ENCODE results near the gene HPS5. TPM values are rescaled to one million over a fixed set of nuclear protein-coding genes. Genes with fewer than 3 reads are reported as not detected.

Gene HPS5
- polyA plus RNA-seq, 1 donor (not counting 4 experiments of a cell fraction or from before 2014, with no cell fraction given): 20.9 TPM

DNA sequence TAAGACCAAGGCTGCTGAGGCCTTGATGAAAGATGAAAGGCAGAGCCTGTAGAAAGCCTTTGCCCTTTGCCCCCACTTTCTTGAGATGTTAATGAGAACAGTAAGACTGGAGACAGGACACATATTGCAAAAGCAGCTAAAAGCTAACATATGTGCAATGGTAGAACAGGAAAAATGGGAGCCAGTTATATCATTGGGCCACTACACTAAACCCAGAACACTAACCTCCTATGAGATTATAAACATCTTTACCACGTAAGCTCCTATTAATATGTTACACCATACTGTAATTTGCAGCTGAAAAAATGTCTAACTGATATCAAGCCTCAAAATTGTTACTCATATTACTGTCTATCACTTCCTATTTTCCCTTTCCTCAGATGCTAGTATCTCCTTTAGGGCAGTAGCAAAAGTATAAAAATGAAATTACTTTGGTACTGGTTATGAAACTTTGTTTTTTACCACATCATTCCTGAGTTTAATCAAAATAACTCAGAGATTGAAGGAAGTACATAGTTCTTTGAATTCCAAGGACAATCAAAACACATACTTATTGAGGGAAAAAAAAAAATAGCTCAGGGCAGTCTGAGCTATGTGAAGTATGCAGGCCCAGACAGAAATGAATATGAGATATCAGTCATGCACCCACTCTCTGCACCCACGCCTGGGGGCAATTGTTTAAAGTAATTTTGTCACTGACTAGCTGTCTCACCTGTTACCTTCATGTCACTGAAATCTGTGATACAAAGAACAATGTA is 9.1 kb downstream of the HPS5 start:
- Histone ChIP-seq H3K9me1 (ENCODE audit: control insufficient read depth, extremely low read depth, insufficient read depth, low read length) (no peaks in the 10 kb centered on the region), H3K4me1 (ENCODE audit: control insufficient read depth, extremely low read depth, insufficient read depth, low read length) (peaks cover 29% of the 10 kb centered on the region), H2AFZ (ENCODE audit: control insufficient read depth, low read length) (no peak overlapping the region), H3K27ac (ENCODE audit: control insufficient read depth, insufficient read depth, low read length) (peak overlapping the region; percentile 69), H3K79me2 (ENCODE audit: control insufficient read depth, insufficient read depth, low read length) (peaks cover 20% of the 10 kb centered on the region), H3K9me3 (ENCODE audit: control insufficient read depth, low read depth, low read length) (no peaks in the 10 kb centered on the region), H3K27me3 (ENCODE audit: control insufficient read depth, extremely low read depth, insufficient read depth, low read length) (no peaks in the 10 kb centered on the region), H3K4me2 (ENCODE audit: control insufficient read depth, extremely low read depth, insufficient read depth, low read depth, low read length) (peak overlapping the region; percentile 60), H3K9ac (ENCODE audit: control insufficient read depth, extremely low read depth, insufficient read depth, low read length) (peak overlapping the region; percentile 42), H3K36me3 (ENCODE audit: control insufficient read depth in 2 of 2, extremely low read depth in 1 of 2, insufficient read depth in 2 of 2, low read length in 2 of 2) (peaks cover 6 to 11% of the 10 kb centered on the region in 2 experiments), H4K20me1 (ENCODE audit: control insufficient read depth, extremely low read depth, insufficient read depth, low read length) (no peaks in the 10 kb centered on the region), H3K4me3 (ENCODE audit: control insufficient read depth in 2 of 3, extremely low read depth in 1 of 3, insufficient read depth in 2 of 3, low read depth in 1 of 3, low read length in 3 of 3) (peak overlapping the region in 1 of 3 experiments; percentile 11)
- TF ChIP-seq EZH2 (IDR thresholded peaks at IDR 0.05; ENCODE audit: low read length): no peak
- TF ChIP-seq, protein P1, sequence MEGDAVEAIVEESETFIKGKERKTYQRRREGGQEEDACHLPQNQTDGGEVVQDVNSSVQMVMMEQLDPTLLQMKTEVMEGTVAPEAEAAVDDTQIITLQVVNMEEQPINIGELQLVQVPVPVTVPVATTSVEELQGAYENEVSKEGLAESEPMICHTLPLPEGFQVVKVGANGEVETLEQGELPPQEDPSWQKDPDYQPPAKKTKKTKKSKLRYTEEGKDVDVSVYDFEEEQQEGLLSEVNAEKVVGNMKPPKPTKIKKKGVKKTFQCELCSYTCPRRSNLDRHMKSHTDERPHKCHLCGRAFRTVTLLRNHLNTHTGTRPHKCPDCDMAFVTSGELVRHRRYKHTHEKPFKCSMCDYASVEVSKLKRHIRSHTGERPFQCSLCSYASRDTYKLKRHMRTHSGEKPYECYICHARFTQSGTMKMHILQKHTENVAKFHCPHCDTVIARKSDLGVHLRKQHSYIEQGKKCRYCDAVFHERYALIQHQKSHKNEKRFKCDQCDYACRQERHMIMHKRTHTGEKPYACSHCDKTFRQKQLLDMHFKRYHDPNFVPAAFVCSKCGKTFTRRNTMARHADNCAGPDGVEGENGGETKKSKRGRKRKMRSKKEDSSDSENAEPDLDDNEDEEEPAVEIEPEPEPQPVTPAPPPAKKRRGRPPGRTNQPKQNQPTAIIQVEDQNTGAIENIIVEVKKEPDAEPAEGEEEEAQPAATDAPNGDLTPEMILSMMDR (optimal IDR thresholded peaks at IDR 0.05 in 1 of 3, IDR thresholded peaks at IDR 0.05 in 1 of 3, conservative IDR thresholded peaks at IDR 0.05 in 1 of 3; ENCODE audit: extremely low read depth in 1 of 3, insufficient read depth in 2 of 3, low read length in 3 of 3): no peak
- peak; percentile 69 for DNase-seq (ENCODE audit: low read depth, low spot score)
- FAIRE-seq: peak; percentile 78
- dilution Hi-C loops (cut with MboI; ENCODE audit: extremely low pct_ligation_motif_present, low sequenced_read_pairs): no loop called here

DNA sequence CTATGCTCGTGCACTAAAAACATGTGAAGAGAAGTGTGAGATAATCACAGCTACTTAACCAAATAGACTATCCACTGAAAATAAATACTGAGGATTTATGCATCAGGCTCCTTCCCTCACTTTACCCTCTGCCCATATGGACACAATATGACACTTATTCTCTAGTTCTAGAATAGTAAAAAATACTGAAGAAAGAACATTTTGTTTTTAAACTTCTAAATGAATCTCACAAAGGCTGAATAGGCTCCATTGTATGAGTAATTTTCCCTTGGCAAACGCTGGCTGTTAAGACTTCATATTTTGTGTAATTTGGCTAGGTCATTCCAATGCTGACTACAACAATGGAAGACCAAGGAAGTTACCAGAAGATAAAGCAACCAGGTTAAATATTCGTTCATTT is 9.9 kb downstream of the HPS5 start:
- TF ChIP-seq EZH2 (IDR thresholded peaks at IDR 0.05; ENCODE audit: low read length): no peak
- TF ChIP-seq, protein P1 (optimal IDR thresholded peaks at IDR 0.05 in 1 of 3, IDR thresholded peaks at IDR 0.05 in 1 of 3, conservative IDR thresholded peaks at IDR 0.05 in 1 of 3; ENCODE audit: extremely low read depth in 1 of 3, insufficient read depth in 2 of 3, low read length in 3 of 3): no peak
- H4K20me1 ChIP-seq (ENCODE audit: control insufficient read depth, extremely low read depth, insufficient read depth, low read length): no peaks in the 10 kb centered on the region
- H3K9ac ChIP-seq (ENCODE audit: control insufficient read depth, extremely low read depth, insufficient read depth, low read length): peak overlapping the region; percentile 20
- H3K4me3 ChIP-seq (ENCODE audit: control insufficient read depth in 2 of 3, extremely low read depth in 1 of 3, insufficient read depth in 2 of 3, low read depth in 1 of 3, low read length in 3 of 3): no peak overlapping the region
- no peaks in the 10 kb centered on the region for H3K27me3 ChIP-seq (ENCODE audit: control insufficient read depth, extremely low read depth, insufficient read depth, low read length)
- peak overlapping the region; percentile 60 for H3K4me2 ChIP-seq (ENCODE audit: control insufficient read depth, extremely low read depth, insufficient read depth, low read depth, low read length)
- H3K79me2 ChIP-seq (ENCODE audit: control insufficient read depth, insufficient read depth, low read length): peaks cover 15% of the 10 kb centered on the region
- H3K36me3 ChIP-seq (ENCODE audit: control insufficient read depth in 2 of 2, extremely low read depth in 1 of 2, insufficient read depth in 2 of 2, low read length in 2 of 2): peaks cover 6 to 10% of the 10 kb centered on the region in 2 experiments
- peak overlapping the region; percentile 12 for H2AFZ ChIP-seq (ENCODE audit: control insufficient read depth, low read length)
- FAIRE-seq (peak; percentile 56), DNase-seq (ENCODE audit: low read depth, low spot score) (no peak)
- dilution Hi-C loops (cut with MboI; ENCODE audit: extremely low pct_ligation_motif_present, low sequenced_read_pairs): no loop called here
- H3K27ac ChIP-seq (ENCODE audit: control insufficient read depth, insufficient read depth, low read length): peak overlapping the region; percentile 69
- H3K4me1 ChIP-seq (ENCODE audit: control insufficient read depth, extremely low read depth, insufficient read depth, low read length): peaks cover 37% of the 10 kb centered on the region
- no peaks in the 10 kb centered on the region for H3K9me1 ChIP-seq (ENCODE audit: control insufficient read depth, extremely low read depth, insufficient read depth, low read length)
- no peaks in the 10 kb centered on the region for H3K9me3 ChIP-seq (ENCODE audit: control insufficient read depth, low read depth, low read length)
